Progenitor cell of endocrine pancreas (in vitro differentiated cells): ENCODE measurements around the gene CALN1. TPM values are rescaled to one million over a fixed set of nuclear protein-coding genes. Genes with fewer than 3 reads are reported as not detected.

Source experiments
- DNase-seq: peaks from one replicate; pipeline ENCODE4 v3.0.0; 2021; ENCODE audit warnings: low spot score; ENCODE audit not compliant: unreplicated experiment
- H3K27ac Mint-ChIP-seq: 2 replicates; pipeline ENCODE4 v1.8.0; 2021; ENCODE audit warnings: mild to moderate bottlenecking, moderate library complexity, mixed read lengths
- H3K27me3 Mint-ChIP-seq: 2 replicates; pipeline ENCODE4 v1.8.0; 2021; ENCODE audit warnings: mixed read lengths
- H3K36me3 Mint-ChIP-seq: 2 replicates; pipeline ENCODE4 v1.8.0; 2022; ENCODE audit warnings: mixed read lengths; ENCODE audit not compliant: insufficient read depth
- H3K4me1 Mint-ChIP-seq: 2 replicates; pipeline ENCODE4 v1.8.0; 2021; ENCODE audit warnings: low read depth, mixed read lengths
- H3K4me3 Mint-ChIP-seq: 2 replicates; pipeline ENCODE4 v1.8.0; 2021; ENCODE audit warnings: low read depth, mild to moderate bottlenecking, moderate library complexity, mixed read lengths
- H3K9me3 Mint-ChIP-seq: 2 replicates; pipeline ENCODE4 v1.8.0; 2021; ENCODE audit warnings: low read depth, mixed read lengths
- CTCF ChIP-seq: fragments of 200-600 bp; sonication (generic); IDR thresholded peaks from one replicate; pipeline ENCODE4 v1.5.0; 2021; ENCODE audit warnings: antibody characterized with exemption, mild to moderate bottlenecking; ENCODE audit not compliant: unreplicated experiment
- total RNA-seq: library from RNA; stranded (reverse); gene quantifications from 2 replicates; pipeline ENCODE4 v1.2.1, GENCODE V29; 2021

The CALN1 gene
- total RNA-seq, 1 donor from 2014 or later, result 0.79 TPM

- TF ChIP-seq CTCF, result no peak
- Mint-ChIP-seq H3K27ac (no peak overlapping the region), H3K4me1 (no peaks in the 10 kb centered on the region), H3K36me3 (no peaks in the 10 kb centered on the region), H3K27me3 (no peaks in the 10 kb centered on the region), H3K9me3 (peaks cover 17% of the 10 kb centered on the region), H3K4me3 (no peak overlapping the region)
- DNase-seq, result no peak
Observed at GRCh38 chr7:71900556-71900955, 511.6 kb downstream of the CALN1 start.

DNA sequence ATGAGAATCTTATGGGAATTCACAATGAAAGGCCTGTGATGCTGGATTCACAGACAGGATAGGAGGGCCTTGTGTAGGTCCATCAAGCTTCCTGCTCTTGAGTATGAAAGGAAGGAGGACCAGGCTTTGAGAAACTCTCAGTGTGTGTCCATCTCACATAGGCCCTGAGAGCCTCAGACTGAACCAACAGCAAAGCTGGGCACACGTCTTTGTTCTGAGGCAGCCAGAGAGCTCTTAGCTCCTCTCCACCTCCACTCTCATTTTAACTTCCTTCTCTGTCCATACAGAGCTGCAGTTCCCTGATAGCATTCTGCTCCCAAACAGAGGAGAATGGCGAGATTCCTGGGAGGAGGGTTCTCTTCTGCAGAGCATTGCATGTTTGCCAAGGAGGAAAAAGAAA lies 515.6 kb downstream of the CALN1 start:
- Mint-ChIP-seq H3K9me3 (peaks cover 5% of the 10 kb centered on the region), H3K27me3 (no peaks in the 10 kb centered on the region), H3K36me3 (no peaks in the 10 kb centered on the region), H3K27ac (no peak overlapping the region), H3K4me3 (no peak overlapping the region), H3K4me1 (no peaks in the 10 kb centered on the region)
- no peak for DNase-seq
- TF ChIP-seq CTCF, result no peak

GRCh38 chr7:71886046-71886445 lies 526.1 kb downstream of the CALN1 start:
- no peak overlapping the region for H3K4me3 Mint-ChIP-seq
- no peak for DNase-seq
- no peaks in the 10 kb centered on the region for H3K36me3 Mint-ChIP-seq
- no peak for TF ChIP-seq CTCF
- H3K9me3 Mint-ChIP-seq, result peaks cover 15% of the 10 kb centered on the region
- H3K27ac Mint-ChIP-seq, result no peak overlapping the region
- H3K4me1 Mint-ChIP-seq, result no peaks in the 10 kb centered on the region
- H3K27me3 Mint-ChIP-seq, result peaks cover 3% of the 10 kb centered on the region

DNA sequence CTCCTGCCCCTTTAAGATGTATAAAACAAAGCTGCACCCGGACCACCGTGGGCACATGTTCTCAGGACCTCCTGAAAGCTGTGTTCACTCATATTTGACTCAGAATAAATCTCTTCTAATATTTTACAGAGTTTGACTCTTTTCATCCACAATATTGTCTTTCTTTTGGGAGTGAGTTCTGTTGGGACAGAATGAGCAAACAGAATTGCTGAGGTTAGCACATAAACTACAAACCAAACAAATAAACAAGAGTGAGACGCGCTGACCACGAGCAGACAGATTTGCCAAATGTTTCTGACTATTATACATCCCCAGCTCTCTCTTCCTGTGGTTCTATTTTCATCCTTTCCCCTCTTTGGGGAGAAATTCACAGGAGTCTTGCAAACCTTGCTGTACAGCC lies 526.7 kb downstream of the CALN1 start:
- DNase-seq, result no peak
- Mint-ChIP-seq H3K27me3 (peaks cover 3% of the 10 kb centered on the region), H3K4me1 (no peaks in the 10 kb centered on the region), H3K9me3 (peaks cover 15% of the 10 kb centered on the region), H3K27ac (no peak overlapping the region), H3K36me3 (no peaks in the 10 kb centered on the region), H3K4me3 (no peak overlapping the region)
- TF ChIP-seq CTCF, result no peak

- no peak for DNase-seq
- H3K27ac Mint-ChIP-seq, result no peak overlapping the region
- H3K27me3 Mint-ChIP-seq, result peaks cover 16% of the 10 kb centered on the region
- peaks cover 9% of the 10 kb centered on the region for H3K9me3 Mint-ChIP-seq
- no peak overlapping the region for H3K4me3 Mint-ChIP-seq
- no peaks in the 10 kb centered on the region for H3K4me1 Mint-ChIP-seq
- no peaks in the 10 kb centered on the region for H3K36me3 Mint-ChIP-seq
- no peak for TF ChIP-seq CTCF
Observed at GRCh38 chr7:71883415-71883814, 528.7 kb downstream of the CALN1 start.
